ENCODE measurements around the gene MAP4K5. TPM values are rescaled to one million over a fixed set of nuclear protein-coding genes. Genes with fewer than 3 reads are reported as not detected.

MAP4K5 gene
- total and polyA plus RNA-seq, 2 of the 13 experiments (the other 11 are each of a cell fraction or from before 2014, with no cell fraction given): 12.7 to 23.9 TPM

DNA sequence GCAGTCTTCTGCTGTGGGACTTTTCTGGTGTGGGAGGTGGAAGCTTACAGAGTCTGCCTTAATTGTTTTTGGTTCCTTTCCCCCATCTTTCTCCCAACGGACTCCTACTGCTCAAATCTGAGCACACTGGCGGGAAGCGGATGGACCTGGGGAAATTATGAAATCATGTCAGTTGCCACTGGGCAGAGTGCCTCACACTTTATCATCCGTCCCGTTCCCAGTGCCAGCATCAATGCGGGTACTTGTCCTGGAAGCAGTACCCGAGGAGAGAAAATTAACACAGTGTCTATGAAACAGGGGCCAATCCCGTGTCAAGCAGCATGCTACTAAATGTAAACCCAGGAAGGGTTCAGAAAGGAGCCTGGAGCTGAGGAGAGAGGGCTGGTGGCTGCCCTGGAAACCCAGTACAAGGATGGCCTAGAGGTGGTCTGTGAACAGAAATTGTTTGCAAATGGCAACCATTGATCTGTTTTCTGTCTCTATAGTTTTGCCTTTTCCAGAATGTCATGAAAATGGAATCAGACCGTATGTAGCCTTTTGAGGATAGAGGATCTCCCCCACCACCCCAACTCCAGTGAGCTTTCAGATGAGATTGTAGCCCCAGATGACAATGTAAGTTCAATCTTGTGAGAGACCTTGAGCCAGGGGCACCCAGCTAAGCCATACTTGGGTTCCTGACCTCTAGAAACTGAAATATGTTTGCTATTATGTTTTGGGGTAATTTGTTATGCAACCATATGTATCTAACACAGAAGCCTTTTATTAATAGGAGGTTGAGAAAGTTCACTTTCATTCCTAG, 134.8 kb downstream of the MAP4K5 start (continued):
- TF ChIP-seq HNF1B (CRISPR knock-in tag; IDR thresholded peaks at IDR 0.05) (no peak), MXD1 (CRISPR knock-in tag; IDR thresholded peaks at IDR 0.05) (0 out of 2 replicates have a peak, but pooled peaks have one; percentile 1), TGIF2 (CRISPR knock-in tag; IDR thresholded peaks at IDR 0.05) (peak; percentile 72), CEBPG (CRISPR knock-in tag; IDR thresholded peaks at IDR 0.05) (peak; percentile 22; the same call in 1 of the 2 replicates), ZNF816 (CRISPR knock-in tag; IDR thresholded peaks at IDR 0.05; ENCODE audit: borderline replicate concordance) (no peak), ZBTB1 (CRISPR knock-in tag; IDR thresholded peaks at IDR 0.05; ENCODE audit: borderline replicate concordance) (no peak)
- TF ChIP-seq, protein P1, sequence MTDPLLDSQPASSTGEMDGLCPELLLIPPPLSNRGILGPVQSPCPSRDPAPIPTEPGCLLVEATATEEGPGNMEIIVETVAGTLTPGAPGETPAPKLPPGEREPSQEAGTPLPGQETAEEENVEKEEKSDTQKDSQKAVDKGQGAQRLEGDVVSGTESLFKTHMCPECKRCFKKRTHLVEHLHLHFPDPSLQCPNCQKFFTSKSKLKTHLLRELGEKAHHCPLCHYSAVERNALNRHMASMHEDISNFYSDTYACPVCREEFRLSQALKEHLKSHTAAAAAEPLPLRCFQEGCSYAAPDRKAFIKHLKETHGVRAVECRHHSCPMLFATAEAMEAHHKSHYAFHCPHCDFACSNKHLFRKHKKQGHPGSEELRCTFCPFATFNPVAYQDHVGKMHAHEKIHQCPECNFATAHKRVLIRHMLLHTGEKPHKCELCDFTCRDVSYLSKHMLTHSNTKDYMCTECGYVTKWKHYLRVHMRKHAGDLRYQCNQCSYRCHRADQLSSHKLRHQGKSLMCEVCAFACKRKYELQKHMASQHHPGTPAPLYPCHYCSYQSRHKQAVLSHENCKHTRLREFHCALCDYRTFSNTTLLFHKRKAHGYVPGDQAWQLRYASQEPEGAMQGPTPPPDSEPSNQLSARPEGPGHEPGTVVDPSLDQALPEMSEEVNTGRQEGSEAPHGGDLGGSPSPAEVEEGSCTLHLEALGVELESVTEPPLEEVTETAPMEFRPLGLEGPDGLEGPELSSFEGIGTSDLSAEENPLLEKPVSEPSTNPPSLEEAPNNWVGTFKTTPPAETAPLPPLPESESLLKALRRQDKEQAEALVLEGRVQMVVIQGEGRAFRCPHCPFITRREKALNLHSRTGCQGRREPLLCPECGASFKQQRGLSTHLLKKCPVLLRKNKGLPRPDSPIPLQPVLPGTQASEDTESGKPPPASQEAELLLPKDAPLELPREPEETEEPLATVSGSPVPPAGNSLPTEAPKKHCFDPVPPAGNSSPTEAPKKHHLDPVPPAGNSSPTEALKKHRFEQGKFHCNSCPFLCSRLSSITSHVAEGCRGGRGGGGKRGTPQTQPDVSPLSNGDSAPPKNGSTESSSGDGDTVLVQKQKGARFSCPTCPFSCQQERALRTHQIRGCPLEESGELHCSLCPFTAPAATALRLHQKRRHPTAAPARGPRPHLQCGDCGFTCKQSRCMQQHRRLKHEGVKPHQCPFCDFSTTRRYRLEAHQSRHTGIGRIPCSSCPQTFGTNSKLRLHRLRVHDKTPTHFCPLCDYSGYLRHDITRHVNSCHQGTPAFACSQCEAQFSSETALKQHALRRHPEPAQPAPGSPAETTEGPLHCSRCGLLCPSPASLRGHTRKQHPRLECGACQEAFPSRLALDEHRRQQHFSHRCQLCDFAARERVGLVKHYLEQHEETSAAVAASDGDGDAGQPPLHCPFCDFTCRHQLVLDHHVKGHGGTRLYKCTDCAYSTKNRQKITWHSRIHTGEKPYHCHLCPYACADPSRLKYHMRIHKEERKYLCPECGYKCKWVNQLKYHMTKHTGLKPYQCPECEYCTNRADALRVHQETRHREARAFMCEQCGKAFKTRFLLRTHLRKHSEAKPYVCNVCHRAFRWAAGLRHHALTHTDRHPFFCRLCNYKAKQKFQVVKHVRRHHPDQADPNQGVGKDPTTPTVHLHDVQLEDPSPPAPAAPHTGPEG (CRISPR knock-in tag; IDR thresholded peaks at IDR 0.05): no peak
- TF ChIP-seq, protein P2, sequence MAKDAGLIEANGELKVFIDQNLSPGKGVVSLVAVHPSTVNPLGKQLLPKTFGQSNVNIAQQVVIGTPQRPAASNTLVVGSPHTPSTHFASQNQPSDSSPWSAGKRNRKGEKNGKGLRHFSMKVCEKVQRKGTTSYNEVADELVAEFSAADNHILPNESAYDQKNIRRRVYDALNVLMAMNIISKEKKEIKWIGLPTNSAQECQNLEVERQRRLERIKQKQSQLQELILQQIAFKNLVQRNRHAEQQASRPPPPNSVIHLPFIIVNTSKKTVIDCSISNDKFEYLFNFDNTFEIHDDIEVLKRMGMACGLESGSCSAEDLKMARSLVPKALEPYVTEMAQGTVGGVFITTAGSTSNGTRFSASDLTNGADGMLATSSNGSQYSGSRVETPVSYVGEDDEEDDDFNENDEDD (CRISPR knock-in tag; IDR thresholded peaks at IDR 0.05; ENCODE audit: borderline replicate concordance): peak; percentile 45; the same call in 1 of the 2 replicates
- TF ChIP-seq, protein P3, sequence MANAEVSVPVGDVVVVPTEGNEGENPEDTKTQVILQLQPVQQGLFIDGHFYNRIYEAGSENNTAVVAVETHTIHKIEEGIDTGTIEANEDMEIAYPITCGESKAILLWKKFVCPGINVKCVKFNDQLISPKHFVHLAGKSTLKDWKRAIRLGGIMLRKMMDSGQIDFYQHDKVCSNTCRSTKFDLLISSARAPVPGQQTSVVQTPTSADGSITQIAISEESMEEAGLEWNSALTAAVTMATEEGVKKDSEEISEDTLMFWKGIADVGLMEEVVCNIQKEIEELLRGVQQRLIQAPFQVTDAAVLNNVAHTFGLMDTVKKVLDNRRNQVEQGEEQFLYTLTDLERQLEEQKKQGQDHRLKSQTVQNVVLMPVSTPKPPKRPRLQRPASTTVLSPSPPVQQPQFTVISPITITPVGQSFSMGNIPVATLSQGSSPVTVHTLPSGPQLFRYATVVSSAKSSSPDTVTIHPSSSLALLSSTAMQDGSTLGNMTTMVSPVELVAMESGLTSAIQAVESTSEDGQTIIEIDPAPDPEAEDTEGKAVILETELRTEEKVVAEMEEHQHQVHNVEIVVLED (CRISPR knock-in tag; IDR thresholded peaks at IDR 0.05; ENCODE audit: borderline replicate concordance): no peak
- TF ChIP-seq, protein P4, sequence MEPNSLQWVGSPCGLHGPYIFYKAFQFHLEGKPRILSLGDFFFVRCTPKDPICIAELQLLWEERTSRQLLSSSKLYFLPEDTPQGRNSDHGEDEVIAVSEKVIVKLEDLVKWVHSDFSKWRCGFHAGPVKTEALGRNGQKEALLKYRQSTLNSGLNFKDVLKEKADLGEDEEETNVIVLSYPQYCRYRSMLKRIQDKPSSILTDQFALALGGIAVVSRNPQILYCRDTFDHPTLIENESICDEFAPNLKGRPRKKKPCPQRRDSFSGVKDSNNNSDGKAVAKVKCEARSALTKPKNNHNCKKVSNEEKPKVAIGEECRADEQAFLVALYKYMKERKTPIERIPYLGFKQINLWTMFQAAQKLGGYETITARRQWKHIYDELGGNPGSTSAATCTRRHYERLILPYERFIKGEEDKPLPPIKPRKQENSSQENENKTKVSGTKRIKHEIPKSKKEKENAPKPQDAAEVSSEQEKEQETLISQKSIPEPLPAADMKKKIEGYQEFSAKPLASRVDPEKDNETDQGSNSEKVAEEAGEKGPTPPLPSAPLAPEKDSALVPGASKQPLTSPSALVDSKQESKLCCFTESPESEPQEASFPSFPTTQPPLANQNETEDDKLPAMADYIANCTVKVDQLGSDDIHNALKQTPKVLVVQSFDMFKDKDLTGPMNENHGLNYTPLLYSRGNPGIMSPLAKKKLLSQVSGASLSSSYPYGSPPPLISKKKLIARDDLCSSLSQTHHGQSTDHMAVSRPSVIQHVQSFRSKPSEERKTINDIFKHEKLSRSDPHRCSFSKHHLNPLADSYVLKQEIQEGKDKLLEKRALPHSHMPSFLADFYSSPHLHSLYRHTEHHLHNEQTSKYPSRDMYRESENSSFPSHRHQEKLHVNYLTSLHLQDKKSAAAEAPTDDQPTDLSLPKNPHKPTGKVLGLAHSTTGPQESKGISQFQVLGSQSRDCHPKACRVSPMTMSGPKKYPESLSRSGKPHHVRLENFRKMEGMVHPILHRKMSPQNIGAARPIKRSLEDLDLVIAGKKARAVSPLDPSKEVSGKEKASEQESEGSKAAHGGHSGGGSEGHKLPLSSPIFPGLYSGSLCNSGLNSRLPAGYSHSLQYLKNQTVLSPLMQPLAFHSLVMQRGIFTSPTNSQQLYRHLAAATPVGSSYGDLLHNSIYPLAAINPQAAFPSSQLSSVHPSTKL (CRISPR knock-in tag; IDR thresholded peaks at IDR 0.05): 0 out of 2 replicates have a peak, but pooled peaks have one; percentile 7
